ENCODE data around the gene PBX3.

The PBX3 gene

DNA sequence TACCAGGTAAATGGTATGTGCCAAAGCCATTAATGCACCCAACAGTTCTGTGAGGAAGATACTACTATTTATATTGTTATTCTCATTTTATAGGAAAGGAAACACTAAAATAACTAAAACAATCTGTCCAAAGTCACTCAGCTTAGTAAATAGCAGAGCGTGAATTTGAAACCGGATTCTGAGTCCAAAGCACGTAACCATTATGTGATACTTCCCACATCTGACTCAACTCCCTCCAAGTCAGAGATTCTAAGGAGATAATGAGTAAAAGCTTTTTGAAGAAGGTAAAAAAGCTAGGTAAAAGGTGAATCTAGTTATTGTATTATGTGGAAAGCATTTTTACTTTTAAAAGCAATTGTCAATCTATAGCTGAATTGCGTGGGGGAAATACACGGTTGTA, 208.9 kb downstream of the PBX3 start:
- H3K4me3 ChIP-seq (ENCODE audit: low read depth, low read length) = no peak overlapping the region
- TF ChIP-seq, protein P1, sequence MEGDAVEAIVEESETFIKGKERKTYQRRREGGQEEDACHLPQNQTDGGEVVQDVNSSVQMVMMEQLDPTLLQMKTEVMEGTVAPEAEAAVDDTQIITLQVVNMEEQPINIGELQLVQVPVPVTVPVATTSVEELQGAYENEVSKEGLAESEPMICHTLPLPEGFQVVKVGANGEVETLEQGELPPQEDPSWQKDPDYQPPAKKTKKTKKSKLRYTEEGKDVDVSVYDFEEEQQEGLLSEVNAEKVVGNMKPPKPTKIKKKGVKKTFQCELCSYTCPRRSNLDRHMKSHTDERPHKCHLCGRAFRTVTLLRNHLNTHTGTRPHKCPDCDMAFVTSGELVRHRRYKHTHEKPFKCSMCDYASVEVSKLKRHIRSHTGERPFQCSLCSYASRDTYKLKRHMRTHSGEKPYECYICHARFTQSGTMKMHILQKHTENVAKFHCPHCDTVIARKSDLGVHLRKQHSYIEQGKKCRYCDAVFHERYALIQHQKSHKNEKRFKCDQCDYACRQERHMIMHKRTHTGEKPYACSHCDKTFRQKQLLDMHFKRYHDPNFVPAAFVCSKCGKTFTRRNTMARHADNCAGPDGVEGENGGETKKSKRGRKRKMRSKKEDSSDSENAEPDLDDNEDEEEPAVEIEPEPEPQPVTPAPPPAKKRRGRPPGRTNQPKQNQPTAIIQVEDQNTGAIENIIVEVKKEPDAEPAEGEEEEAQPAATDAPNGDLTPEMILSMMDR (IDR thresholded peaks at IDR 0.05; ENCODE audit: low read depth, low read length, missing control alignments) = no peak
- DNase-seq (ENCODE audit: low read depth) = no peak

DNA sequence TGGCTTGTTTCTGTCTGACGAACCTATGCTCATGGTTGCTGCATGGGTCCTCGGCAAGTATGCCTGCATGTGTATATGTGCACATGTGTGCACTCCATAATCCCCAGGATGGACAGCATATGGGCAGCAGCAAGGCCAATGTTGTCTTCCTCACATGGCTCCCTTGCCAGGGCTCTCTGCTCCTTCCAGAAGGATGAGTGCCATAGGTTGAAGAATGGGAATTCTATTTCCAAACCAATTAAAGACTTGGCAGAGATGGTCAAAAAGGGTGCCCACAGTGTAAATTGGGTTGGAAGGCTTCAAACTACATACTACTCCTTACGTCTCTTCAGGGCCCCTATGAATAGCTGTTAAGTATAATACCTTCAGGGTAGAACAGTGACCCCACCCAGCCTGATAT, 212.1 kb downstream of the PBX3 start:
- no peak overlapping the region for H3K4me3 ChIP-seq (ENCODE audit: low read depth, low read length)
- DNase-seq (ENCODE audit: low read depth) = no peak
- TF ChIP-seq, protein P1 (IDR thresholded peaks at IDR 0.05; ENCODE audit: low read depth, low read length, missing control alignments) = no peak

DNA sequence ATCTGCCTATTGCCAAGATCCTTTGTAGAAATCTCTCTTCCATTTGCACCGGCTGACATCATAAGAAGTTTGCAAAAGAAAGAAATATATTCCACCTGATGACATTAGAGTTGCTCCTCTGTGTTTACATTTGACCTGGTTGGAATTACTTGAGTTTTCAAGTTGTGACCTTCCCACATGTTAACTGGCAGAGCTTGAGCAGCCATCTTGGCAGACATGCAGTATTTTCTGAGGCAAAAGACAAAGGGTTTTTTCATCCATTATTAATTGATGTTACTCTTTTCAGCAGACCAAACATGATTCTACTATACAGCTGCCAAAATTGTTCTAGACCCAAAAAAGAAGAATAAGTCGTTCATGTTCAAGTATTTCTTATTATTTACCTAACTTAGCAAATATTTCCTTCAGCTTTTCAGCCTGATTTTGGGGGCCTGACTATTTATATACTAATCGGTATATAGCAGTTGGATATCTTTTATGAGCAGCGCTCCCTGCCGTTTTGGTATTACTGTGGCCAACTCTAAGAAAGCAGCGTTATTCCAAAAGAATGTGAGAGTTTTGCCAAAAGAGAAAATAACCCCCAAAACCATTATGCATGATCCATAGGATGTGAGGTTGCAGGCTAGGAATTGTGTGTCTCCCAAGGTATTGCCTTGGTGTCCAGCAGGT, 212.9 kb downstream of the PBX3 start:
- H3K4me3 ChIP-seq (ENCODE audit: low read depth, low read length) = no peak overlapping the region
- TF ChIP-seq, protein P1 (IDR thresholded peaks at IDR 0.05; ENCODE audit: low read depth, low read length, missing control alignments) = no peak
- DNase-seq (ENCODE audit: low read depth) = no peak

DNA sequence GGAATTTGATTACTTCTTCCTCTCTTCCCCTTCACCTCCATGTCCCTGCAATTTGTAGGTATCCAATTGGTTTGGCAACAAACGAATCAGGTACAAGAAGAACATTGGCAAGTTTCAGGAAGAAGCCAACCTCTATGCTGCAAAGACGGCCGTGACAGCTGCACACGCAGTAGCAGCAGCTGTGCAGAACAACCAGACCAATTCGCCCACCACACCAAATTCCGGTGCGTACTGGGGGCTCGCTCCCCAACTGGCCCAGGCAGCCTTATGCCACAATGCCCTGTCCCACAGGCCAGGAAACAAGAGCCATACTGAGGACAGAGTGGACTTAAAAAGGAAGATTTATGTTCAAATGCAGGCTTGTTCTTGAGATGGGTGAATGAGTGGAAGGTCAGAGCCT, 213.5 kb downstream of the PBX3 start:
- DNase-seq (ENCODE audit: low read depth) = no peak
- no peak overlapping the region for H3K4me3 ChIP-seq (ENCODE audit: low read depth, low read length)
- TF ChIP-seq, protein P1 (IDR thresholded peaks at IDR 0.05; ENCODE audit: low read depth, low read length, missing control alignments) = no peak

DNA sequence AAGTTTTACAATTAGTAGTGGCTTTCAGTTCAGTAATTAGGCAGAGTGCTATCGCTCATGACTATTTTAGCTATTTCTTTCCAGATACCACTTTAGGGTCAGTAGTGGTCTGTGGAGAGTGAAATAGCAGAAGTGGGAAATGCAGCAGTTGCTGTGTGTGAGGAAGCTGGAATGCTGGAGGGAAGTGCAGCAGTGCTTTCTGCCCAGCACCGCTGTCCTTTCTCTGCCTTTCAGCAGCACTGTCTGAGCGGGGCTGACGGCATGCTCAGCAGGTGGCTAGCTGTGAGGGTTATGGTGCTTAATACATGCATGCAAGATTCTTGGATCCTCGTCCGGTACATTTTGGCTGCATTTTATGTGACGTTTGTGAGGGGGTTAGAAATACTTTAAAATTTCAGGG, 213.9 kb downstream of the PBX3 start:
- no peak overlapping the region for H3K4me3 ChIP-seq (ENCODE audit: low read depth, low read length)
- TF ChIP-seq, protein P1 (IDR thresholded peaks at IDR 0.05; ENCODE audit: low read depth, low read length, missing control alignments) = no peak
- DNase-seq (ENCODE audit: low read depth) = no peak

DNA sequence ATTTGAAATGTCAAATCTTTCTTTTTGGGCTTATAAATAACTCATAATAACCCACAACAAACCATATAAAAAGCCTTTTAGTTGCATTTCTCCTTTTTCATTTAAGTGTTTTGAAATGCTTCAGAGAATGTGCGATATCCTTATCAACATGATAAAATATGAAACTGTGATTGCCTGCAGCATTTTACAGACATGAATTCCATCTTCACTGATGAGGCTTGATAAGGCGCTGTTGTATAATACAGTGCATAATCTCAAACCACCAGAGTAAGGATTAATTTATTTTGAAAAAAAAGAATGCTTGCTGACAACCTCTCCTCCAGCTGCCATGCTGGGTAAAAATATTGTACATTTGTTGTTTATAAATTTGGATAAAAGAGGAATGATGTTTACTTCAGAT, 216.8 kb downstream of the PBX3 start:
- TF ChIP-seq, protein P1 (IDR thresholded peaks at IDR 0.05; ENCODE audit: low read depth, low read length, missing control alignments) = no peak
- H3K4me3 ChIP-seq (ENCODE audit: low read depth, low read length) = no peak overlapping the region
- DNase-seq (ENCODE audit: low read depth) = no peak

DNA sequence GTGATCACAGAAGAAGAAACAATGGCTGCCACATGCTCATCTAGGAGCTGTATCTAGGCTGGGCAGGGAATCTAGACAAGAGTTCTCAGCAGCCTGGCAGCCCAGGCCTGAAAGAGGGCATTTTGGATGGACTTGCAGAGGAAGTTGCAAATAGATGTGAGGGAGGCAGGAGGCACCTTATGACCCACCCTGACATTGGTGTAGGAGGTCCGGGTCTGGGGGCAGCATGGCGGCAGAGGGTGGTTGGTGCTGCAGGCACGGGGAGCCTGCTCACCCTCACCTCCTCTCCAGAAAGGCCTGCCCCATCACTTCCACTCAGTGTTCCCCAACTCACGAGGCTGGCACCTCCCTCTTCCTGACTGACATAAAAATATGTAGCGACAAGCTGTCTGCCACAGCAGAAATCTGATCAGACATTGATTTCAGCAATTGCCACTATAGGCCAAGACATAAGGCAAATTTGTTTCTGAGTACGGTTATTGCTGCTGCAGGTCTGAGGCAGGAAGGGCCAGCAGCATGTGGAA, 217.6 kb downstream of the PBX3 start:
- TF ChIP-seq, protein P1 (IDR thresholded peaks at IDR 0.05; ENCODE audit: low read depth, low read length, missing control alignments) = no peak
- DNase-seq (ENCODE audit: low read depth) = no peak
- no peak overlapping the region for H3K4me3 ChIP-seq (ENCODE audit: low read depth, low read length)

Data from GM12864 (cell line).